IMR-90 (cell line): ENCODE measurements around the gene CCDC50.

Experiments
- BHLHE40 ChIP-seq: fragments of 150-350 bp; IDR thresholded peaks from 2 replicates; pipeline ENCODE4 v1.6.1; 2016; ENCODE audit warnings: mild to moderate bottlenecking, low read depth, low read length
- CEBPB ChIP-seq: IDR thresholded peaks from 2 replicates; pipeline ENCODE4 v1.6.1; 2012; ENCODE audit warnings: low read depth, low read length, improper control_type of control experiment
- CTCF ChIP-seq: conservative IDR thresholded peaks from 2 replicates; pipeline ENCODE4 v1.5.1; 2012; ENCODE audit warnings: mild to moderate bottlenecking, low read depth, low read length, improper control_type of control experiment
- FOS ChIP-seq: fragments of 150-350 bp; IDR thresholded peaks from 2 replicates; pipeline ENCODE4 v1.6.1; 2016; ENCODE audit warnings: low read depth, low read length
- MAZ ChIP-seq: IDR thresholded peaks from 2 replicates; pipeline ENCODE4 v1.6.1; 2012; ENCODE audit warnings: low read depth, mild to moderate bottlenecking, low read length, improper control_type of control experiment, moderate library complexity, borderline replicate concordance
- MXI1 ChIP-seq: IDR thresholded peaks from 2 replicates; pipeline ENCODE4 v1.6.1; 2012; ENCODE audit warnings: low read depth, mild to moderate bottlenecking, low read length, moderate library complexity, borderline replicate concordance
- NFE2L2 ChIP-seq: fragments of 150-350 bp; IDR thresholded peaks from 2 replicates; pipeline ENCODE4 v1.6.1; 2016; ENCODE audit warnings: low read depth, mild to moderate bottlenecking, low read length
- POLR2A ChIP-seq: IDR thresholded peaks from 2 replicates; pipeline ENCODE4 v1.6.1; 2012; ENCODE audit warnings: mild to moderate bottlenecking, low read depth, low read length
- RAD21 ChIP-seq: IDR thresholded peaks from 2 replicates; pipeline ENCODE4 v1.6.1; 2012; ENCODE audit warnings: low read length, improper control_type of control experiment
- RCOR1 ChIP-seq: IDR thresholded peaks from 2 replicates; pipeline ENCODE4 v1.6.1; 2012; ENCODE audit warnings: mild to moderate bottlenecking, low read length, improper control_type of control experiment; ENCODE audit not compliant: insufficient replicate concordance
- RFX5 ChIP-seq: IDR thresholded peaks from 2 replicates; pipeline ENCODE4 v1.8.0; 2012; ENCODE audit warnings: low read depth, mild to moderate bottlenecking, low read length, moderate library complexity
- SMC3 ChIP-seq: fragments of 150-350 bp; IDR thresholded peaks from 2 replicates; pipeline ENCODE4 v1.6.1; 2016; ENCODE audit warnings: low read depth, mild to moderate bottlenecking, antibody characterized with exemption, low read length, moderate library complexity
- USF2 ChIP-seq: fragments of 150-350 bp; IDR thresholded peaks from 2 replicates; pipeline ENCODE4 v1.6.1; 2017; ENCODE audit warnings: mild to moderate bottlenecking, antibody characterized with exemption, low read length, low read depth
- TF ChIP-seq, protein P1 (sequence below): fragments of 150-350 bp; IDR thresholded peaks from 2 replicates; pipeline ENCODE4 v1.6.1; 2016; ENCODE audit warnings: low read depth, mild to moderate bottlenecking, low read length, moderate library complexity, borderline replicate concordance

GRCh38 chr3:191424881-191425280, 95.7 kb downstream of the CCDC50 start:
- TF ChIP-seq SMC3 (no peak), CTCF (no peak), POLR2A (no peak), RAD21 (no peak), FOS (no peak), BHLHE40 (no peak), MAZ (no peak), RFX5 (no peak), CEBPB (no peak), USF2 (no peak), NFE2L2 (no peak), MXI1 (no peak), RCOR1 (no peak)
- TF ChIP-seq, protein P1, sequence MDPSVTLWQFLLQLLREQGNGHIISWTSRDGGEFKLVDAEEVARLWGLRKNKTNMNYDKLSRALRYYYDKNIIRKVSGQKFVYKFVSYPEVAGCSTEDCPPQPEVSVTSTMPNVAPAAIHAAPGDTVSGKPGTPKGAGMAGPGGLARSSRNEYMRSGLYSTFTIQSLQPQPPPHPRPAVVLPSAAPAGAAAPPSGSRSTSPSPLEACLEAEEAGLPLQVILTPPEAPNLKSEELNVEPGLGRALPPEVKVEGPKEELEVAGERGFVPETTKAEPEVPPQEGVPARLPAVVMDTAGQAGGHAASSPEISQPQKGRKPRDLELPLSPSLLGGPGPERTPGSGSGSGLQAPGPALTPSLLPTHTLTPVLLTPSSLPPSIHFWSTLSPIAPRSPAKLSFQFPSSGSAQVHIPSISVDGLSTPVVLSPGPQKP = no peak
